GM15510 (cell line): ENCODE results near the gene ZRANB1.

Experiments
- POLR2A ChIP-seq: IDR thresholded peaks from 3 replicates; pipeline ENCODE4 v1.6.1; 2011; ENCODE audit warnings: borderline replicate concordance; ENCODE audit not compliant: insufficient read length; ENCODE audit errors: extremely low read depth

ZRANB1 gene

DNA sequence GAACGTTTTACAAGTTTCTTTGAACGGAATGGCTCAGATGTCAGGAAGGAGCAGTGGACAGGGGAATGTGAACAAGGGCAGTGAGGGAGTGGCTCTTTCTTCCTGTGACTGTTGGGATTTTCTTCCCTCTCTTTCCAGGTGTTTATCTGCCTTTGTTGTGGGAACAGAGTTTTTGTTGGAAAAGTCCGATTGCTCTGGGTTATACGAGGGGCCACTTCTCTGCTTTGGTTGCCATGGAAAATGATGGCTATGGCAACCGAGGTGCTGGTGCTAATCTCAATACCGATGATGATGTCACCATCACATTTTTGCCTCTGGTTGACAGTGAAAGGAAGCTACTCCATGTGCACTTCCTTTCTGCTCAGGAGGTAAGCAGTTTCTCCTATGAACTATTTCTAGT is 41.4 kb downstream of the ZRANB1 start:
- TF ChIP-seq POLR2A, result no peak

DNA sequence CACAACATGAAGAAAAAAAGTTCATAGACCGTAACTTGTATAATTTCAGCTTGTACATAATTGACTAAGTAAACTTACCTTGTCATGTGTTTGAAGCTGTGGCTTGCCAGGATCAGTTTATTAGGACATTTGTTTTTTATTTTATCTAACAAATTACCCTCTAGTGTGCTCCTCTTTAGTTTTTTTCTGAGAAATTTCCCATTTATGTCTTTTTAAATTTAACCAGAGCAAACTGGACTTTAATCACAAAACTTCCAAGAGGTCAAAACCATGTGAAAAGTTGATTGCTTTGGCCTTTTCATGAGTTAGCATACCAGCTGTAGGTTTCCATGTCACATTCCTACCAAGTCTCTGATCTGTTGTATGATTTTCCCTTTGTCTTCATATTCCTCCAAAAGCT is 42.5 kb downstream of the ZRANB1 start:
- no peak for TF ChIP-seq POLR2A

DNA sequence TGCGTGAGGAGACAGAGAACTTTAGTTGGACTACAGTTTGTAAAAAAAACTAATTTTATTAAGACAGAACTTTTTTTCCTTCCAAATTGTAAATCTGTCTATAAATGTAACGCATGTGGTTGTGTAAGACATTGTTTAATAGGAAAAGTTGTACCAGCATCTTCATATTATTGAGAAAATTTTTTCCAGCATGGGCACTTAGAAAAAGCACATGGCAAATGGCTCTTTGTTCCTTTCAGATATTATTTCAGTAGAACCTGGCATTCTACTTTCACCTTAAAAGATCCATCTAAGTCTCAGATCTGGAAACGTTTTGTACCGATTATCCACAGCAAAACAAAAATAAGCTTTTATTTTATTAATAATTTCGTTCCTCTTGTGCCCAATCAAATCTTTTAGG is 43.2 kb downstream of the ZRANB1 start:
- TF ChIP-seq POLR2A, result no peak

DNA sequence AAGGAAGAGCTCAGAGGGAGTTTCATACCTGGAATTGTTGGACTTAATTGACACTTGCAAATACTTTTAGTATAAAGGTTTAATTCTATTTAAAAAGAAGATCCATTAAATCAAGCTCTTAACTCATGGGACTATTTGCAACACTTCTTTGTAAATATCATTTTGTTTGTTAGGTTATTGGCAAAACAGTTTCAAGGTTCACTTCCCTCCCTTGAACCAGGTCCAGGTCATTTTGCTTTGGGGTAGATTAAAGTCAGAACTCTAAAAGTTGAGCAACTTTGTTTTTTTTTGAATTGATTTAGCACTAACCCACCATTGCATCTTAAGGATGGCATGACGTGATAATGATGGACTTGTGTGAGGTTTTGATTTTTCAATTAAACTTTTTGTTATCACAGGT is 45.9 kb downstream of the ZRANB1 start:
- TF ChIP-seq POLR2A, result no peak

DNA sequence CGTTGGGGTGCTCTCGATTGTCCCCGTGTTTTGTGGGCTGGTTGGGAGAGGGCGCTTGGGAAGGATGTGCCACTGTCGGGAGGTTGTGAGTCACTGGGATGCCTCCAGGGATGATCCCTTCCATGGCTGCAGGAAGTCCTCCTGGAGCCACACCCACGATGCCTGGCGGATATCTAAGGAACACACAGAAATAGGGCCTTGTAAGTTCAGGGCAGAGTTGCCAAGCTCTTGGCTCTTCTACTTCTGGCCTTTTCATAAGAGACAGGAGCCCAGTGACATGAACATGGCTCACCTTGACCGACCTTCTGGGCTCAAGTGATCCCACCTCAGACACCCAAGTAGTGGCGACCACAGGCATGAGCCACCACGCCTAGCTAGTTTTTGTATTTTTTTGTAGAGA is 47.6 kb downstream of the ZRANB1 start:
- no peak for TF ChIP-seq POLR2A

- TF ChIP-seq POLR2A, result no peak
These were observed 49.0 kb downstream of the ZRANB1 start for GRCh38 chr10:124990671-124991625.

DNA sequence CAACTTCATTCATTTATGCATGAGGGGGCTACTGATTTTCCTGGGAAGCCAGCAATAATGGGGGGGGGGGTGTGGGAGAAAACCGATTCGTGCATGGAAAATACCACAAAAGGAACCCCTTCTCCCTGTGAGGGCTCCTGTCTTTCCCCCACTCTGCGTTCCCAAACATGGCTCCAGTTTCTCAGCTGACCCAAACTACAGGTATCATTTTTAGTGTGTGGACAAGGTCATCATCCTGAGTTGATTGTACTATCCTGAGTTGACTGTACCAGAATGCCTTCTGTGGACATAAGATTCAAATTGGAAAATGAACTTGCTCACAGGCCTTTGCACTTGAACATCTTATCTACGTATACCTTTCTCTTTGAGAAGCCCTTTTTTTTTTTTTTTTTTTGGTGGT is 49.9 kb downstream of the ZRANB1 start:
- TF ChIP-seq POLR2A, result no peak

DNA sequence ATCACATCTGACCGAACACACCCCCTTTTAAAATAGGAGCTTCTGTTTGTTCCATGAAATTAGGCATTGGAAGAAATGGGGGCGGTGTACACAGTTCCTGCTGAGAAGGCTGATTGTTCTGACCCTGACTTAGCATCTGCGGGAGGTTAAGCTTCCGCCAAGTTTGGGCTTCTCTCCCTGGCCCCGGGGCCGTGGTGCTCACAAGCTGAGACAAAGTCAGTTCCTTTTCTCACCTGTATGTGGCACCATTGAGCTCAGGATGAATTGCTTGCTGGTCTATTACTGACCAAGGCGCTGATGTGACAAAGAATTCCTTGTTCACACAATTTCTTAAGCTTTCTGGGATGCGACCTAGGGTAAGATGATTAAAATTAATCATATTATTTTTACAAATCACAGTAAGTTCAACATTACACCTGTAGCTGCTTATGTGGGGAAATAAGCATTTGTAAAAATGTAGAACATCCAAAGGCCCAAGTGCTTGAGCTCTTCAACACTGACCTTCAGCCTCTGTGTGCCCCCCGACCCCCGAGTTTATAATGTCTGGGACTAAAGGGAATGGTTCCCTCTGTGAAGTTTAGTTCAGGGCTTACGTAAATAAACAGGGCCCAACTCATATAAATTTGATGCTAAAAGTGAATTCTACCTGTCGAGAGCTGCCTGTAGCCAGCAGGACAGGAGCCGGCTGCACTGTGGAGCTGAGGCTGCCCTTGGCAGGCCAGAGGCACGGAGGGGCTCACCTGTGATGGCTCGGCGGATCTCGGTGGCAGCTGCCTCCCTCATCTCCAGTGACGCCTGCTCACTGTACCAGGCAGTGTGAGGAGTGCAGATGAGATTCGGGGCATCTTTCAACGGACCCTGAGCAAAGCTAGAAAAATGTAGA is 50.8 kb downstream of the ZRANB1 start:
- TF ChIP-seq POLR2A, result no peak

DNA sequence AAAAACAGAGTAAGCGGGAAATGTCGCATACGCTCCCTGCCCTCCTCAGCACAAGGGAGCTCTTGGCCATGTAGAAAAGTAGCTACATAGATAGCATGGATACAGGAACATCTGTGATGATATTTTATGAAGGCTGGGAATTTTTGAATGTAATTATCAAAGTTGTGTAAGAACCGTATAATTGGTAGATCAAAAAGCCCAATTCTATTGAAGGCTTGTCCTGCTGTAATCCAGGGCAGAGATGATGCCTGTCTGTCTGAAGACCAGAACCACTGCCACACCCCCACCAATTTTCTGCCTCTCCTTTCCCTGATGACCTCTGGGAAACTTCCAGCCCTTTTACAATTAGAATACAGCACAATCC is 51.4 kb downstream of the ZRANB1 start:
- no peak for TF ChIP-seq POLR2A

GRCh38 chr10:124993736-124994451 is 52.0 kb downstream of the ZRANB1 start:
- TF ChIP-seq POLR2A, result no peak

DNA sequence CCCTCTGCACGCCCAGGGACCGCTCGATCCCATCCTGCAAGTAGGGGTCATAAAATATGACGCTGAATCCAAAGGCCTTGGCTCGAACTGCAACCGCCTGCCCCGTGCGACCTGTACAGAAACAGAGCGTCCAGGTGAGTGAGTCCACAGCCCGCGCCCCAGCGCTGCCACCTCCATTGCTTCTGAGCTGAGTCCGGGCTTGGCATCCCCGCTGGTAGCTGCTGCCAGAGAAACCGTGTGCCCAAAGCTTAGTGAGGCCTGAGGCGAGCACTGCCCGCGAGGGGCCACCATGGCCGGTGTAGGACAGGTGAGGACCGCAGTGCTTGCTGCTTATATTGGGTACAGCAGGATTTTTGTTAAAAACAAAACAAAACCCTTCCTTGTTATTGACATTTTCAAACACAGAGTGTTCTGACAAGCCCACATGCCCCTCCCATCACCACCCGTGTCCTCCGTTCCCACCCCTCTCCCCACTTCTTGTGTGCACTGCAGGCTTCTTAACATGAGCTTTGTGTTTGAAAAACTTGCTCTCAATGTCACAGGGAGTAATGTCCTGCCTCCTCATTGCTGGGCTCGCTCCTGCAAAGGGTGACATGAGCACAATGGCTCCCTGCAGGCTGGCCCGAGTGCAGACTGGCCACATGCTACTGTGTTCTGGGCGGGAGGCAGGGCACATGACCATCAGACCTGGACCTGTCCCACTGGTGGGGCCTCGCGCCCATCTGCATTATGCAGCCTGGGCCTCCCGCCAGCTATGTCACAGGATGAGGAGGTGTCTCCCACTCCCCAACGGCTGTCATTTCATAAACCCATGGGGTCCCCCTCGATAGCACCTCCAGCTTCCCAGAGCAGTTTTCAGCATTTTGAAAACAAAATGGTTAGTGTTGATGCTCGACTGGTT is 52.9 kb downstream of the ZRANB1 start:
- no peak for TF ChIP-seq POLR2A

GRCh38 chr10:124995605-124996004 is 53.7 kb downstream of the ZRANB1 start:
- TF ChIP-seq POLR2A, result no peak

DNA sequence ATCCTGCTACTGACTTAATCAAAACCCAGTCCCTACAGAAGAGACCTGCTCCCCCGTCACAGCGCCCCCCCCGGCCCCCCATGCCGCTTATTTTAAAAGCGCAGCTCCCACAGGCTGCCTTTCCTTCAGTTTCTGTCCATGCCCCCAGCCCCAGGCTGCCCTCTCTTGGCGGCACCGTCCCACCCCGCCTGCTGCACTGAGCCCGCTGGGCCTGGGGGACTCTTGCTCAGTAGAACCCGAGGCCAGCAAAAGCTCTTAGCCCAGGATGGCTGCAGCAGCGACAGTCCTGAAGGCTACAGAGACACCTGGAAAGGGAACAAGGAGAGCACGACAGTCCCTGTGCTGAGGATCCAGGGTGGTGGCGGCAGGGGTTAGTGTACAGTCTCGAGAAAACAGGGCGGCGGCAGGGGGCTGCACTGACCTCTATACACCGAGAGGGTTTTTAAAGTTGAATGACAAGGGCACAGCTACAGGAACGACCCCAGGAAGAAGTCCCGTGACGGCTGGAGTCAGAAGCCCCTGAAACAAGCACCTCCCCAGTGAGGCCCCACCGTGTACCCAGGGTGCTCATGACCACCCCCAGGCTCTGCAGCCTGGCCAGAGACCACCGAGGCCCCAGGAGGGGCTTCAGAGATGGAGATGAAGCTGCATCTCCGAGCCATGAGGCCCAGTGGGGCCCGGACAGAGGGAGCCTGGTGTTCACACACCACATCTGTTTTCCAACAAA is 54.4 kb downstream of the ZRANB1 start:
- no peak for TF ChIP-seq POLR2A
